HepG2 (cell line): ENCODE results near the gene ARHGEF40. TPM values are rescaled to one million over a fixed set of nuclear protein-coding genes. Genes with fewer than 3 reads are reported as not detected.

Source experiments
- KAT2B ChIP-seq: fragments of 150-350 bp; IDR thresholded peaks from 2 replicates; pipeline ENCODE4 v1.6.1; 2014; ENCODE audit warnings: low read depth, low read length, borderline replicate concordance
- MTA3 ChIP-seq: sonication (generic); formaldehyde crosslinking; IDR thresholded peaks from 2 replicates; pipeline ENCODE4 v1.4.0; 2020; ENCODE audit warnings: missing genetic modification reagents
- REPIN1 ChIP-seq: sonication (generic); formaldehyde crosslinking; IDR thresholded peaks from 2 replicates; pipeline ENCODE4 v1.8.0; 2022; ENCODE audit warnings: missing genetic modification reagents, low read depth, mild to moderate bottlenecking, borderline replicate concordance
- SMYD3 ChIP-seq: sonication (generic); formaldehyde crosslinking; IDR thresholded peaks from 2 replicates; pipeline ENCODE4 v1.8.1; 2023; ENCODE audit warnings: mild to moderate bottlenecking, missing genetic modification reagents
- ZBTB20 ChIP-seq: sonication (generic); formaldehyde crosslinking; IDR thresholded peaks from 2 replicates; pipeline ENCODE4 v1.8.1; 2023; ENCODE audit warnings: missing genetic modification reagents, low read depth, mild to moderate bottlenecking, borderline replicate concordance
- ZNF138 ChIP-seq: sonication (generic); formaldehyde crosslinking; IDR thresholded peaks from 2 replicates; pipeline ENCODE4 v1.5.0; 2020; ENCODE audit warnings: mild to moderate bottlenecking, low read depth, missing genetic modification reagents
- ZNF460 ChIP-seq: sonication (generic); formaldehyde crosslinking; IDR thresholded peaks from 2 replicates; pipeline ENCODE4 v1.5.1; 2020; ENCODE audit warnings: missing genetic modification reagents, mild to moderate bottlenecking, borderline replicate concordance
- ZNF563 ChIP-seq: sonication (generic); formaldehyde crosslinking; IDR thresholded peaks from 2 replicates; pipeline ENCODE4 v1.8.0; 2022; ENCODE audit warnings: mild to moderate bottlenecking, moderate library complexity, missing genetic modification reagents
- ZNF768 ChIP-seq: sonication (generic); formaldehyde crosslinking; IDR thresholded peaks from 2 replicates; pipeline ENCODE4 v1.4.0; 2020; ENCODE audit warnings: missing genetic modification reagents
- polyA plus RNA-seq, 8 experiments: library from polyadenylated mRNA; depleted of rRNA in 3 of 8; stranded (reverse) in 7 of 8; unstranded in 1 of 8; fragments of >200 nt; fragmentation: Illumina TruSeq in 4 of 8; extraction: Trizol in 4 of 8; gene quantifications; 2 replicates each; pipeline versions ENCODE4 v1.2.1 to v1.2.3, GENCODE V29; 2011 to 2016; ENCODE audit warnings: low read depth in 4 of 8, missing spikeins in 1 of 8, mixed read lengths in 1 of 8; ENCODE audit not compliant: insufficient read depth in 1 of 8
- total RNA-seq, 5 experiments: library from RNA; depleted of rRNA; stranded (reverse); fragments of >200 nt; fragmentation: Illumina TruSeq; extraction: Trizol; gene quantifications; 2 replicates each; pipeline ENCODE4 v1.2.3, GENCODE V29; 2016; ENCODE audit warnings: low read depth in 1 of 5
- TF ChIP-seq, protein P1 (sequence below): sonication (generic); formaldehyde crosslinking; IDR thresholded peaks from 2 replicates; pipeline ENCODE4 v1.4.0; 2020; ENCODE audit warnings: mild to moderate bottlenecking, missing genetic modification reagents
- TF ChIP-seq, protein P2 (sequence below): sonication (generic); formaldehyde crosslinking; IDR thresholded peaks from 2 replicates; pipeline ENCODE4 v1.5.1; 2020; ENCODE audit warnings: mild to moderate bottlenecking, missing genetic modification reagents, borderline replicate concordance
- TF ChIP-seq, protein P3 (sequence below), 2 experiments: fragments of 450-650 bp in 1 of 2; sonication (generic) in 1 of 2; formaldehyde crosslinking; IDR thresholded peaks; 2 replicates each; pipeline versions ENCODE4 v1.5.0 to v1.8.0; 2020 to 2022; ENCODE audit warnings: mild to moderate bottlenecking in 1 of 2, missing genetic modification reagents in 1 of 2
- TF ChIP-seq, protein P4 (sequence below): sonication (generic); formaldehyde crosslinking; IDR thresholded peaks from 2 replicates; pipeline ENCODE4 v1.8.1; 2023; ENCODE audit warnings: mild to moderate bottlenecking, inconsistent platforms, moderate library complexity, missing genetic modification reagents, borderline replicate concordance
- TF ChIP-seq, protein P5 (sequence below): fragments of 450-650 bp; IDR thresholded peaks from 2 replicates; pipeline ENCODE4 v1.6.1; 2017

Gene ARHGEF40
- total and polyA plus RNA-seq, 2 of the 13 experiments (the other 11 are each of a cell fraction or from before 2014, with no cell fraction given), result 28.1 to 78.1 TPM

DNA sequence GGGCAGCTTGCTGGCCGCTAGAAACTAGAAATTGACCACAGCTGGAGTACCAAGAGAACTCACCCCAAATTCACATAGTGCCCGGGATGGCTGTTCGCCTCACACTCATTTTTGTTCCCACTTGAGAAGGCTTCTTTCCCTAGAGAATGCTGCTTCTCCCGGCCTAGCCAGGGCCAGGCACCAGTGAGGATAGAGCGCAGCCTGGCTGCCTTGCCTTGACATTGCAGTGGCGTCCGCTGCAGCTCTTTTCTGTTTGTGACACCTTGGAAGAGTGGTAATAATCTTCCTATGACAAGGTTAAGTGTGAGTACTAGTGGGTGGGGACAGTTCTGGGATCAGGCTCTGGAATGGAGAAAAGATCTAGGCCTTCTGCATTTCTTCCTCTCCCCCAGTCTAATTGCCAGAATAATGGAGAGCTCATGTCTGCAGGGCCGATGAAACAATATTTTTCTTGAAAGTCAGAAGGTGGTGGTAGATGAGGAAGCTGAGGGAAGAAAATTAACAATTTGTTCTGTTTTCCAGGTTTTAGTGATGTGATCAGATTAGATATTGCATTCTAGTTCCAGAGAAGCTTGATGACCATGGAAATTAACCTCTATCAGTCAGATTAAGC is 34.5 kb downstream of the ARHGEF40 start (continued):
- TF ChIP-seq, protein P1, sequence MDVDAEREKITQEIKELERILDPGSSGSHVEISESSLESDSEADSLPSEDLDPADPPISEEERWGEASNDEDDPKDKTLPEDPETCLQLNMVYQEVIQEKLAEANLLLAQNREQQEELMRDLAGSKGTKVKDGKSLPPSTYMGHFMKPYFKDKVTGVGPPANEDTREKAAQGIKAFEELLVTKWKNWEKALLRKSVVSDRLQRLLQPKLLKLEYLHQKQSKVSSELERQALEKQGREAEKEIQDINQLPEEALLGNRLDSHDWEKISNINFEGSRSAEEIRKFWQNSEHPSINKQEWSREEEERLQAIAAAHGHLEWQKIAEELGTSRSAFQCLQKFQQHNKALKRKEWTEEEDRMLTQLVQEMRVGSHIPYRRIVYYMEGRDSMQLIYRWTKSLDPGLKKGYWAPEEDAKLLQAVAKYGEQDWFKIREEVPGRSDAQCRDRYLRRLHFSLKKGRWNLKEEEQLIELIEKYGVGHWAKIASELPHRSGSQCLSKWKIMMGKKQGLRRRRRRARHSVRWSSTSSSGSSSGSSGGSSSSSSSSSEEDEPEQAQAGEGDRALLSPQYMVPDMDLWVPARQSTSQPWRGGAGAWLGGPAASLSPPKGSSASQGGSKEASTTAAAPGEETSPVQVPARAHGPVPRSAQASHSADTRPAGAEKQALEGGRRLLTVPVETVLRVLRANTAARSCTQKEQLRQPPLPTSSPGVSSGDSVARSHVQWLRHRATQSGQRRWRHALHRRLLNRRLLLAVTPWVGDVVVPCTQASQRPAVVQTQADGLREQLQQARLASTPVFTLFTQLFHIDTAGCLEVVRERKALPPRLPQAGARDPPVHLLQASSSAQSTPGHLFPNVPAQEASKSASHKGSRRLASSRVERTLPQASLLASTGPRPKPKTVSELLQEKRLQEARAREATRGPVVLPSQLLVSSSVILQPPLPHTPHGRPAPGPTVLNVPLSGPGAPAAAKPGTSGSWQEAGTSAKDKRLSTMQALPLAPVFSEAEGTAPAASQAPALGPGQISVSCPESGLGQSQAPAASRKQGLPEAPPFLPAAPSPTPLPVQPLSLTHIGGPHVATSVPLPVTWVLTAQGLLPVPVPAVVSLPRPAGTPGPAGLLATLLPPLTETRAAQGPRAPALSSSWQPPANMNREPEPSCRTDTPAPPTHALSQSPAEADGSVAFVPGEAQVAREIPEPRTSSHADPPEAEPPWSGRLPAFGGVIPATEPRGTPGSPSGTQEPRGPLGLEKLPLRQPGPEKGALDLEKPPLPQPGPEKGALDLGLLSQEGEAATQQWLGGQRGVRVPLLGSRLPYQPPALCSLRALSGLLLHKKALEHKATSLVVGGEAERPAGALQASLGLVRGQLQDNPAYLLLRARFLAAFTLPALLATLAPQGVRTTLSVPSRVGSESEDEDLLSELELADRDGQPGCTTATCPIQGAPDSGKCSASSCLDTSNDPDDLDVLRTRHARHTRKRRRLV, result no peak; the same call in 1 of the 2 replicates
- TF ChIP-seq, protein P2, sequence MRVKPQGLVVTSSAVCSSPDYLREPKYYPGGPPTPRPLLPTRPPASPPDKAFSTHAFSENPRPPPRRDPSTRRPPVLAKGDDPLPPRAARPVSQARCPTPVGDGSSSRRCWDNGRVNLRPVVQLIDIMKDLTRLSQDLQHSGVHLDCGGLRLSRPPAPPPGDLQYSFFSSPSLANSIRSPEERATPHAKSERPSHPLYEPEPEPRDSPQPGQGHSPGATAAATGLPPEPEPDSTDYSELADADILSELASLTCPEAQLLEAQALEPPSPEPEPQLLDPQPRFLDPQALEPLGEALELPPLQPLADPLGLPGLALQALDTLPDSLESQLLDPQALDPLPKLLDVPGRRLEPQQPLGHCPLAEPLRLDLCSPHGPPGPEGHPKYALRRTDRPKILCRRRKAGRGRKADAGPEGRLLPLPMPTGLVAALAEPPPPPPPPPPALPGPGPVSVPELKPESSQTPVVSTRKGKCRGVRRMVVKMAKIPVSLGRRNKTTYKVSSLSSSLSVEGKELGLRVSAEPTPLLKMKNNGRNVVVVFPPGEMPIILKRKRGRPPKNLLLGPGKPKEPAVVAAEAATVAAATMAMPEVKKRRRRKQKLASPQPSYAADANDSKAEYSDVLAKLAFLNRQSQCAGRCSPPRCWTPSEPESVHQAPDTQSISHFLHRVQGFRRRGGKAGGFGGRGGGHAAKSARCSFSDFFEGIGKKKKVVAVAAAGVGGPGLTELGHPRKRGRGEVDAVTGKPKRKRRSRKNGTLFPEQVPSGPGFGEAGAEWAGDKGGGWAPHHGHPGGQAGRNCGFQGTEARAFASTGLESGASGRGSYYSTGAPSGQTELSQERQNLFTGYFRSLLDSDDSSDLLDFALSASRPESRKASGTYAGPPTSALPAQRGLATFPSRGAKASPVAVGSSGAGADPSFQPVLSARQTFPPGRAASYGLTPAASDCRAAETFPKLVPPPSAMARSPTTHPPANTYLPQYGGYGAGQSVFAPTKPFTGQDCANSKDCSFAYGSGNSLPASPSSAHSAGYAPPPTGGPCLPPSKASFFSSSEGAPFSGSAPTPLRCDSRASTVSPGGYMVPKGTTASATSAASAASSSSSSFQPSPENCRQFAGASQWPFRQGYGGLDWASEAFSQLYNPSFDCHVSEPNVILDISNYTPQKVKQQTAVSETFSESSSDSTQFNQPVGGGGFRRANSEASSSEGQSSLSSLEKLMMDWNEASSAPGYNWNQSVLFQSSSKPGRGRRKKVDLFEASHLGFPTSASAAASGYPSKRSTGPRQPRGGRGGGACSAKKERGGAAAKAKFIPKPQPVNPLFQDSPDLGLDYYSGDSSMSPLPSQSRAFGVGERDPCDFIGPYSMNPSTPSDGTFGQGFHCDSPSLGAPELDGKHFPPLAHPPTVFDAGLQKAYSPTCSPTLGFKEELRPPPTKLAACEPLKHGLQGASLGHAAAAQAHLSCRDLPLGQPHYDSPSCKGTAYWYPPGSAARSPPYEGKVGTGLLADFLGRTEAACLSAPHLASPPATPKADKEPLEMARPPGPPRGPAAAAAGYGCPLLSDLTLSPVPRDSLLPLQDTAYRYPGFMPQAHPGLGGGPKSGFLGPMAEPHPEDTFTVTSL (CRISPR knock-in tag), result no peak
- no peak for TF ChIP-seq ZBTB20 (CRISPR knock-in tag)
- TF ChIP-seq ZNF563 (CRISPR knock-in tag), result no peak
- TF ChIP-seq, protein P3, sequence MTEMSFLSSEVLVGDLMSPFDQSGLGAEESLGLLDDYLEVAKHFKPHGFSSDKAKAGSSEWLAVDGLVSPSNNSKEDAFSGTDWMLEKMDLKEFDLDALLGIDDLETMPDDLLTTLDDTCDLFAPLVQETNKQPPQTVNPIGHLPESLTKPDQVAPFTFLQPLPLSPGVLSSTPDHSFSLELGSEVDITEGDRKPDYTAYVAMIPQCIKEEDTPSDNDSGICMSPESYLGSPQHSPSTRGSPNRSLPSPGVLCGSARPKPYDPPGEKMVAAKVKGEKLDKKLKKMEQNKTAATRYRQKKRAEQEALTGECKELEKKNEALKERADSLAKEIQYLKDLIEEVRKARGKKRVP (CRISPR knock-in tag; IDR thresholded peaks at IDR 0.05), result no peak
- no peak for TF ChIP-seq ZNF768
- no peak for TF ChIP-seq KAT2B
- TF ChIP-seq, protein P4, sequence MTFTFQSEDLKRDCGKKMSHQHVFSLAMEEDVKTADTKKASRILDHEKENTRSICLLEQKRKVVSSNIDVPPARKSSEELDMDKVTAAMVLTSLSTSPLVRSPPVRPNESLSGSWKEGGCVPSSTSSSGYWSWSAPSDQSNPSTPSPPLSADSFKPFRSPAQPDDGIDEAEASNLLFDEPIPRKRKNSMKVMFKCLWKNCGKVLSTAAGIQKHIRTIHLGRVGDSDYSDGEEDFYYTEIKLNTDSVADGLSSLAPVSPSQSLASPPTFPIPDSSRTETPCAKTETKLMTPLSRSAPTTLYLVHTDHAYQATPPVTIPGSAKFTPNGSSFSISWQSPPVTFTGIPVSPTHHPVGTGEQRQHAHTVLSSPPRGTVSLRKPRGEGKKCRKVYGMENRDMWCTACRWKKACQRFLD, result no peak
- no peak for TF ChIP-seq SMYD3
- TF ChIP-seq ZNF460 (CRISPR knock-in tag), result no peak
- TF ChIP-seq ZNF138 (CRISPR knock-in tag), result no peak; the same call in 1 of the 2 replicates
- no peak for TF ChIP-seq REPIN1 (CRISPR knock-in tag)
- TF ChIP-seq MTA3 (CRISPR knock-in tag), result no peak
- TF ChIP-seq, protein P5, sequence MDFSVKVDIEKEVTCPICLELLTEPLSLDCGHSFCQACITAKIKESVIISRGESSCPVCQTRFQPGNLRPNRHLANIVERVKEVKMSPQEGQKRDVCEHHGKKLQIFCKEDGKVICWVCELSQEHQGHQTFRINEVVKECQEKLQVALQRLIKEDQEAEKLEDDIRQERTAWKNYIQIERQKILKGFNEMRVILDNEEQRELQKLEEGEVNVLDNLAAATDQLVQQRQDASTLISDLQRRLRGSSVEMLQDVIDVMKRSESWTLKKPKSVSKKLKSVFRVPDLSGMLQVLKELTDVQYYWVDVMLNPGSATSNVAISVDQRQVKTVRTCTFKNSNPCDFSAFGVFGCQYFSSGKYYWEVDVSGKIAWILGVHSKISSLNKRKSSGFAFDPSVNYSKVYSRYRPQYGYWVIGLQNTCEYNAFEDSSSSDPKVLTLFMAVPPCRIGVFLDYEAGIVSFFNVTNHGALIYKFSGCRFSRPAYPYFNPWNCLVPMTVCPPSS, result no peak
